GM18517 (cell line): ENCODE measurements around the gene CPHXL2.

Experiments used
- ATAC-seq: cut with Tn5 transposase; IDR thresholded peaks from one replicate; pipeline ENCODE4 v1.9.1; 2021; ENCODE audit warnings: mild to moderate bottlenecking, moderate library complexity; ENCODE audit not compliant: unreplicated experiment

Gene CPHXL2

DNA sequence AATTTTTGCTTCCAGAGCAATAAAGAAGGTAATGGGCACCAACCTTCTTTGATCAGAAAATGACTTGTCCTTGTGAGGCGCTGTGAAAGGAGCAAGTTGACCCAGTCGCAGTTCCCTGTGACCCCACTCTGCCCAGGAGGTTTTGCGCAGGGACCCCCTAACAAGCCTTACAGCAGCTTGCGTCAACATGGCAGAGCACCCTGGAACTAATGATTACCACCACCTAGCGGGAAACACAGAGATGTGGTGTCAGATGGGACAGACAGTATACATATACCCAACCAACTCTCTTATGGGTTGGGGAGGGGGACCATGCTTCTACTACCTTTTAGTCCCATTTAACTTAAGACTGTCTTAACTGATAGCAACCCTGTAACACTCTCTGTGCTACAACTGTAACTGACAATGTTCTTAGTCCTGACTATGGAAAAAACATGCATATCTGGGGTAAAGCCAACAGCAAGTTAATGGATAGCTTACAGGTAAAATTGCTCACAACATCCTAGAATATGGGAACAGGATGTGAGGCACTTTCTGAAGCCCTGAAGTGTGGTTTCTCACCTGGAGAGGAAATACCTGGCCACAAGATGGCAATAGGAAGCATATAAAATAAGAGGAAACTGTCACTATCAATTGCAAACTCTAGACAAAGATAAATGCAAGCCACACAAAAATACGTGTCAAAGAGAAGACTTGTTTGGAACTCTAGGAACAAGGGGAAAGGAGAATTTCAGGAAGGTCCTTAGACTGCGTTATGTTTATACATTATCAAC lies 32.4 kb downstream of the CPHXL2 start:
- ATAC-seq: no peak

DNA sequence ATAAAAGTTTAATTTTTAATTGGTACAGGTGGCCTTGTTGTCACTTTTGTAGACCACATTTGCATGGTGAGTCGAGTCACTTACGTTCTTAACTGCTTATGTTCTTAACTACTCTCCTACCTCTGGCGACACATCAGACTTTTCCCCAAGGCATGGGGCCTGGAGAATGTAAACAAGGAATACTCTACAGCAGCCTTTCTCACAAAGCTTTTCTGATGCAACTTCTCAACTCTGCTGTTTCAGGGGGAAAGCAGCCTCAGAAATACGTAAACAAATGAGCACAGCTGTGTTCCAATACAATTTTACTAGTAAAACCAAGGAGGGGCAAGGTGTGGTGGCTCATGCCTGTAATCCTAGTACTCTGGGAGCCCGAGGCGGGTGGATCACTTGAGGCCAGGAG lies 36.2 kb downstream of the CPHXL2 start:
- ATAC-seq: no peak

DNA sequence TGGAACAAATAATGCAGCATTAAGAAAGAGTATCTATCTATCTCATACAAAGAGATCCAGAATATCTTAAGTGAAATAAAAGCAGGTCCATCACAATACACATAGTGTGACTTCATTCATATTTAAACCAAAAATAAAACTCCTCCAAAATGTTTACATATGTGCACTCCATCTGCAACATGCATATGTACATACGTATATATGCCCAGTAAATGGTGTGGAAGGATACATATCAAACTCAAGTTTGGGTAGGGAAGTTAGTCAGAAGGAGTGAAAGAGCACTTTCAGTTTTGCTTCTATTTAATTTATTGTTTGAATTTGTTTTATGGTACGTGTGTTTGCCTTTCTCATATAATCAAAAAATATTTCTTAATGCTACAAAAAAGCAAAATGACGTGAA lies 41.8 kb downstream of the CPHXL2 start:
- no peak for ATAC-seq

DNA sequence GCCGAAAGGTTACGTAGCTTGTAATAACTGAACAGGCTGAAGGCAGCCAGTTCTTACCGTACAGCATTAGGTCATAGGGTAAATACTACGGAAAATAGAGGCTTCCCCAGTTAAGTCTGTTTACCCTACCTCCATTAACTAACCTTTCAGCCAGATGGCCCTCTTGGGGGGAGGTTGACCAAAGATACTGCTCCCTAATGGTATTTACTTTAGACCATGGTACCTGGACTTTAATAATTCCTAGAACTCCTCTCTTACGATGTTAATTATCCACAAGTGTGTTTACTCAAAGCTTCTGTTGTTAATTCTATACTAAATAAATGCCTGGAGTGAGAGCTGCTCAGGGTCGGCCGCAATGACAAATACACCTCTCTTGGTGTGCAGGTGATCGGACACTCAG lies 44.0 kb downstream of the CPHXL2 start:
- ATAC-seq: no peak

DNA sequence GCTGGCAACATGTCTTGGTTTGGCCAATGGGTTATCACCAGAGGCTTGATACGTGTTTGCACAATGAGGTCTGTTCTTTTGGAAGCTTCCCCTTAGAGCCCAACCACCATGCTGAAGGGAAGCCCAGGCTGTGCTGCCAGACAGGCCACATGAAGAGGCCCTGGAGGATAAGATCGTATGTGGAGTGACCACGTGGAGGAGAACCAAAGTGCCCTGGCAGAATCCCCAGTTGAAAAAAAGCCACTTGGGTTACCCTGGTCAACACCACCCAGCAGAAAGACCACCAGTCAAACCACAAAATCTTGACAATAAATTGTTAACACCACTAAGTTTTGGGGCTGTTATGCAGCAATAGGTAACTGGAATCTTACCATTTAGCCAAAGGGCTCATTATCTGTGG lies 46.8 kb downstream of the CPHXL2 start:
- ATAC-seq: no peak

DNA sequence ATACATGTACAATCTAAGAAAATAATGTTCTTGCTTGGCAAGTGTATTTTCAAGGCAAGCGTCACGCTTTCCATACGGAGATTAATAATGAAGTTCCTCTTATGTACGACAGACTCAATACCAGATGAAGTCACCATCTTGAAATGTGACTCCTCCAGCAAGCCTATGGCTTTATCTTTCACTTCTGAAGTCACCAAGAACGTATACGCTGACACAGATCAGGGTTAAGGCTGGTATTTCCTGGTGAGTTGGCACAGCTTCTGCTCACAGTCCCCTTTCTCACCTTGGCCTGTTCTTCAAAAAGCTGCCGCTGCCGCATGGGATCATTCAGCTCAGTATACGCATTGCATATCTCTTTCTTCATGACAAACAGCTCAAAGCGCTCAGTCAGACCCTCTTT lies 47.7 kb downstream of the CPHXL2 start:
- no peak for ATAC-seq

DNA sequence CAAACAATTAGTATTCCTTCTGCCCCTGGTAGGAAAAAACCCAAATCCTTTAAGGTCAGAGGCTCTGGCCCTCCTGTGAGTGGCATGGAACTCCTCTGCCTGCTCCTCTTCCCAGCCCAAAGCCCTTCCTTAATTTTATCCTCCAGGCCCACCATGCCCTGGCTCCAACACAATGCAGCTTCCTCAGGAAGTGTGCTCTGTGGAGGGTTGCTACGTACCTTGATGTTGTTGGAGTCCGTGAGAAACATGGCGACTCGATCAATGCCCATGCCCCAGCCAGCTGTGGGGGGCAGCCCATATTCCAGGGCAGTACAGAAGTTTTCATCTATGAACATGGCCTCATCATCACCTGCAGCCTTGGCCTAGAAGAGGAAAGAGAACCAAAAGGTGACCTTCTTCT lies 48.5 kb downstream of the CPHXL2 start:
- no peak for ATAC-seq

DNA sequence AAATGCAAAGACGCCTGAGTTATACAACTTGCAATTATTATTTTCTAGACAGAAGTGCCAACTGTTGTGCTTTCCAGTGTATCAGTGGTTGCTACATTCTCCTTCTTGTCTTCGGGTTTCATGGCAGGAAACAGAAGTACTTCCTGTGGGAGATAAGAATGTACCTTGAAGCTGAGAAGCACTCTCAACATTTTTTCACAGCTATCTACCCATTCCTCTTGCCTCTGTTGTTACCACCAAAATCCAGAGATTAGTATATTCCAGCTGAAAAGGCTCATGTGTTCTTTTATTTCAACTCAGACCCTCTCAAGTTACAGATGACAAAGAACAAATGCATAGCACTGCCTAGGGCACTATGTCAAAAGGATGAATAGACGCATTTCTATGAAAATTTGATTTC lies 49.0 kb downstream of the CPHXL2 start:
- ATAC-seq: no peak

DNA sequence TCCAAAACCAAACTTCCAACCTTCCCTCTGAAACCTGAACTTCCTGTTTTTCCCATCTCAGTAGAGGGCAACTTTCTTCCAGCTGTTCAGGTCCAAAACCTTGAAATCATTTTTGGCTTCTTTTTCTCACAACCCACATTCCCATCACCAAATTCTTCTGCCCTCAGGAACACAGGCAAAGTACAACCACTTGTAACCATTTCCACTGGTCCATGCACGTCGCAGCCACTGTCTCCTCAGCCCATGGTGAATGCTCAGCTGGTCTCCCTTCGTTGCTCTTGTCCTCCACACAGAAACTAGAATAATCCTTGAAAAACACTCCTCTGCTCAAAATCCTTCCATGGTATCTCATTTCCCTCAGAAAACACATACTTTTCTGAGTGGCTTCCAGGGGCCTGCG lies 50.0 kb downstream of the CPHXL2 start:
- ATAC-seq: no peak

DNA sequence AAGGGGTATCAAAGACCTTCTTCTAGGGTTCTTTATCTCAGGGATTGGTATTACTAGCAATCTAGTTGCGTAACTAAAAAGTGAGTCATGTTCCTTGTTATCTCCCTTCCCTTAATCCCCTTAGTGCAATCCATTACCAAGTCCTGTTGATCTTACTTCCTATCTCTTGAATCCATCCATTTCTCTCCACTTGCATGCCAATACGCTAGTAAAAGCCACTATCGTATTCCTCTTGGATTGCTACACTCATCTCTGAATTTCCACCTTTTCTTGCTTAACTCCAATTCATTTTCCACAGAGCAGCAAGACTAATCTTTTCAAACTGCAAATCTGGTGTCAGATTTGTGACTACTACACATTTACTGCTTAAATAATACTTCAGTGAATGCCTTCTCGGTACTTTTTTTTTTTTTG lies 51.9 kb downstream of the CPHXL2 start:
- ATAC-seq: no peak

DNA sequence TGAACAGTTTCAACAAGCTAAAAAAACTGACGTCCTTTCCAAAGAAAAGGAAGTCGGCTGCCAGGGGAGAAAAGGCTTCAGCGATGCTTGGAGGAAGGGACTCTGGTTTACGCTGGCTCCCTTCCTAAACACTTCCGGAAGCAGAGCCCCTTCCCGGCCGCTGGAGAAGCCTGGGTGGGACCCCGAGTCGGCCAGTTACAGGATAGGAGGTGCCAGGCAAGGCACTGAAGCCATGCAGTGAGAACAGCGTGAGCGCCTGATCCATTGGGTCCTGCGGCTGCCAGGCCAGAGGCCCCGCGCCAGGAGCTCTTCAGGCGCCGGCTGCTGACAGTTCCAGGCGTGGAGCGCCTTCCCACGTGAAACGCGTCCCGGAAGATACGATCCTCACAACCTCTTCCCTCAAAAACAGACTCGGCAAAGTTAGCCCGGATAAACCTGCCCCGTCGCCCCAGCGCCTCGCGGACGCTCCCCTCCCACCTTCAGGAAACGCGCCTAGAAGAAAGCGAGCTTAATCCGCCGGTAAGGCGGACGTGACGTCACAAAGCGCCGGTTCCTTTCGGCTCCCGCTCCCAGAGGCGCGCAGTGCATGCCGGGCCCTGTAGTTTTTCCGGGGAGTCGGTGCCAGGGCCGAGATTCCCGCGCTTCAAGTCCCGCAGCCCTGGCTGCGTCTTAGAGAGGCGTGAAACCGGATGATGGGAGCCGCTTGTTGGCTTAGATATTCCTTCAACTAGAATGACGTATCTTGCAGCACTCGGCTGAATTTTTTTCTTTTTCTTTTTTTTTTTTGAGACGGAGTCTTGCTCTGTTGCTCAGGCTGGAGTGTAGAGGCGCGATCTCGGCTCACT lies 53.8 kb downstream of the CPHXL2 start, which contains the start of gene ADAT1:
Gene ADAT1 (minus strand): TSS at position 521 of the 845 bp plus-strand sequence. CDS start 2,482 bp downstream, outside the sequence.
- peak; percentile 91 for ATAC-seq

DNA sequence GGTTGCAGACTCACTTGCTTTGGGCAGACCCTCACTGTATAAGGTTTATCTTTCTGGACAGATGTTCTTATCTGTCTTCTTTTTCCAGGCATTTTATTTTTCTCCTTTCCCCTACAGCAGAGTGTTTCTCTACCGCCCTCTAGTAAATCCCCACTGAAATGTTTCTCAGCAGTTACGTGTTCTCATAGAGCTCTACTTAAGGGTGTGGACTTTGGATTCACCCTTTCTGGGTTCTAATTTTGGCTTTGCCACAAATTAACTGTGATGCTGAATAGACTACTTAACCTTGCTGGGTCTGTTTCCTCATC lies 55.7 kb downstream of the CPHXL2 start:
- ATAC-seq: no peak

DNA sequence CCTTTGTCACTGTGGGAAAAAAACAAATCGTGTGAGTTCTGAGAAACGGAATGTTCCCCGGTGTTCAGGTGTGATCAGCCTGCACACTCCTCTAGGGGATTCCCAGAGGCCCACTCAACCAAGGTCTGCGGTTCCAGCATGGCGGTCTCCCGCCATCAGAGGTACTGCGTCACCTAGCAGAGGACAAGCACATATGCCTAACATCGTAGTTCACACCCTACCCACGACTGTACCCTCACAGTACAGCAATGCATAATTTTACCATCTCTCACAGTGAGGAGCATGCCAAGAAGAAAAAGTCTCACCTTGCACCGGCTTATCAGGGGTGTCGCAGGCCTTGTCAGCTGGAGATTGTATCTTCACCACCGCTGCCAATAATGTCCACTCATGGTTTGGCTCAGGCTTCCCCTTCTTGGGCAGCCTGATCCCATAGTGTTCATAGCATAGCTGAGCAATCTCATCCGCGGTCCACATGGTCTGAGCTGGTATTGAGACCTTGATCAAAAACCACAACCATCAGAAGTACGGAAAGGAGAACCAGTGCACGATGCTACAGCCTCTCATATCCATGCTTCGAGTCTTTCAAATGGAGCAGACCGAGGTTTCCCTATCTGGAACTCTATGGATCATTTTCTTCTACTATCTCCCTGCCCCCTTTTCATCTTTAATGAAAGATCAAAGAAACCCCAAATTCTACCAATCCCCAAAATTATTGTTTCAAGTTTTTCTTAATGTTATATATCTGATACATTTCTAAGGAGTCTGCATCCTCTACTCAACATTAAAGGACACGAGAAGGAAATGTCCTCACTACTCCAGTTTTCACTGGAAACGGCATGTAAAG lies 56.3 kb downstream of the CPHXL2 start:
- no peak for ATAC-seq

DNA sequence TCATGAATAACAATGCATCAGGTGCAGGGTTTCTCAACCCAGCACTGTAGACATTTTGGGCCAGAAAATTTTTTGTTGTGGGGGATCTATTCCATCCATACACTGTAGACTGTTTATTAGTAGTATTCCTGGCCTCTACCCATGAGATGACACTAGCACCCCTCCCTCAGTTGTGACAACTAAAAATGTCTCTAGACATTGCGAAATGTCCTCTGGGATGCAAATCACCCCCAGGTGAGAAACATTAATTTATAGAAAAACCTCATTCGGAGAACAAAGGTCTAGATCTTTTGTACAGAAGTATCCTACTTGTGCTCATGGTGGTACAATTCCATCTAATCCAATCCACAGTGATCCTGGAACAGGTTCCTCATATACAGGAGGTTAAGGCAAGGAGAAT lies 58.0 kb downstream of the CPHXL2 start:
- ATAC-seq: no peak

DNA sequence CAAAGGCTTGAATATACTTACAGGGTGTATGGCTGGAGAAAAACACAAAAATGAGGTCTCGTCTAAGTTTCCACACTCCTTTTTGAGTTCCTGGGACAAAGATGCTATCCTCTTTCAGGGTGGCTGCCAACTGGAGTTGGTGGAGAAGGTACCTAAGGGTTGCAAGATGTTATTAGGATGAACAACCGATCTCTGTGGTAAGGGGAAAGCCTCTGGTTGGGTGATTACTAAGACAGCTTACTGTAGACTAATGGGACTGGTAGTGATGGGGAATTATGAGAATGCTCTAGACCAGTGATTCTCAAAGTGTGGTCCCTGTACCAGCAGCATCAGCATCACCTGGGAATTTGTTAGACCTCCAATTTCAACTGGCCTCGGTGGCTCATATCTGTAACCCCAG lies 59.7 kb downstream of the CPHXL2 start:
- ATAC-seq: no peak

DNA sequence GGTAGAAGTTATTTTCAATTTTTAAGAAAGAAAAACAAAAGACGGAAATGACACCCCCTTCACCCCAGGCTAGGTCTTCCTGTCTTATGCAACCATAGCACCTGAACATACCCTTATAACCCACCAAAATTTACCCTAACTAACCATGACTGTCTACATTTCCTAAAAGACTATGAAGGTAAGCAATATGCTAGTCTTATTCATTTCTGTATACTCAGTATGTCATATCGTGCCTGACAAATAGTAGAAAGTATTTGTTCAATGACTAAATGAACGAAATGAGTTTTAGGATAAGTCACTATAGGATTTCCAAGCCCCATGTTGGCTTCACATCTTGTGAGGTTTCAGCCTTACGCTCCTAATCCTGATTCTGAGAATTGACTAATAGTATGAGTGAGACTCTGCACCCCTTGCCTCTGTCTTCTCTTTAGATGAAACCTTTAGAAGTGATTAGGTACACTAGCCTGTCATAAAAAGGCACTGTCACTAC lies 60.2 kb downstream of the CPHXL2 start:
- ATAC-seq: no peak

DNA sequence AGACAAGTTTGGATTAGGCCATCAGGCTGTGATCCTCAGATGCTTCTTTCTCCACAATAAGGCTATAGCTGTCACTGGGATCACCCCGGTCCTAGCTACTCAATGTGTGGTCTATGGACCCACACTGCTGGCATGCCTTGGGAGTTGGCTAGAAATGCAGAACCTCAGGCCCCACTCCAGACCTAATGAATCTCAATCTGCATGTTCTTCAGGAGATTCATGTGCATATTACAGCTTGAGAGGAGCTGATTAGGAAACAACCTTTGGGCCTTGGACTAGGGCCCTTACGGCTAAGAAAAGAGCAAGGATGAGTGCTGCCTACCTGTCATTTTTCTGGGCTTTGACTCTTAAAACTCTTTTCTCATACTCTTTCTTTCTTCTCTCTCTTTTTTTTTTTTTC lies 61.2 kb downstream of the CPHXL2 start:
- no peak for ATAC-seq

DNA sequence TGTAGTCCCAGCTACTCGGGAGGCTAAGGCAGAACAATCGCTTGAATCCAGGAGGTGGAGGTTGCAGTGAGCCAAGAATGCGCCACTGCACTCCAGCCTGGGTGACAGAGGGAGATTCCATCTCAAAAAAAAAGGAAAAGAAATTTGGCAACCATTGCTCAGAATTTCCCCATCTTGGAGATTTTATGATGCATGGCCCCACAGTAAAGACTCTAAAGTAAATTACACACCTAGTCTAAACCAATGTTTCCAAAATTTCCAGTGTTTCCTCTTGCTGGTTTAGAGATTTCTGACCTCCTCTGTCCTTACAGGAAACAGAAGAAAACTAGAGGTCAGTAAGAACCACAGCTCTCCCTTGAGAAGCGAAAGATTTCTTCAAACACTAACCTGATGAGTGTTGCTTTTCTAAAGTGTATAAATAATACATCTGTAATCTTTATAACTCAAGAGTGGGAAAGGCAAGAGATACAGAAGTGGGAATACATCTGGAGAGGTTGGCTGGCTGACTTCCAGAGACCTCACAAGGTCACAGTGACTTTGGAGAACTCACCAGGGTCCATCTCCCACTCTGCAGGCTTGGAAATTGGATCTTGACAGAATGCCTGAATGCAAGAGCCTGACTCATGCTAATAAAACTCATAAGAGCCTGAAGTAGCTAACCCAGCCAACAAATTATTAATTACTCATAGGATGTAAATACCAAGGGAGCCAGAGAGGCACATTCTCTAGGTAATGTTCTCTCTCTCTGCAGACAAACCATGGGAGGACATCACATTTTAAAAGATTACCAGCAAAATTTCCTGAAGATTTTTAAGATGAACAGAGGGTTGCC lies 62.5 kb downstream of the CPHXL2 start:
- no peak for ATAC-seq
